ENCODE measurements around the gene RAB4B. TPM values are rescaled to one million over a fixed set of nuclear protein-coding genes. Genes with fewer than 3 reads are reported as not detected.
A peak's percentile ranks its signal among the peaks of the same experiment; 100 is the strongest.
"Not testable (repeated sequence)": the region's sequence is repeated elsewhere in the genome, so short reads cannot be mapped to it uniquely, and the experiment has no call there.

The RAB4B gene
- total RNA-seq, 1 donor from 2014 or later, result 7.9 TPM

DNA sequence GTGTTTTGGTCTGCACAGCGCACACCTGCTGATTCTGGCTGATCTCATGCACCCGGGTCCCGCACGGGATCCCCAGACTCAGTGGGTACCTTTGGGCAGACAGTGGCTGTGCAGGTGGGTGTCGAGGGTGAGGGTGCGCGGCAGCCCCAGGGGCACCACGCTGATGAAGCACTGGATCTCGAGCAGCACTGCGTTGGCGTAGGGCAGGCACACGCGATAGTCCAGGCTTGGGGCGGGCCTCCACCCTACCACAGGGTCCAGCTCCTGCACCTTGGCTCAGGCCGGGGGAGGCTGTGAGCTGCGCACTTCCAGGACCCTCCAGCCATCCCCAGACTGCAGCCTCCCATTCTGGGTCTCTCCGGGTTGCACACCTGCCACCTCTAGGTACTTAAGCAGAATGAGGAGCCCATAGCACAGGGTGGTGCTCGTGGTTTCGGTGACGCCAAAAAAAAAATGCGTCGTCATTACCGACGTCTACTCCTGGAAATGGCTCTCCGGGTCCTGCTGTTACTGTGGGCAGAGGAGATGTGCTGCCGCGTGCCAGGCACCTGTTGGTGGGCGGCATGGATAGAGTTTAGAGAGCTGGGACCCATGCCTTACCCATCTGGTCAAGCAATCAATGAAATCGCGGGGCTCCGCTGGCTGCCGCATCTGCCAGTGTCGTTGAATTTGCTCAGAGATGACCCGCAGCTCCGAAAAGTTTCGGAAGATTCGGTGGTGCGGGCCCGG lies 31.5 kb downstream of the RAB4B start:
- TF ChIP-seq, protein P1, sequence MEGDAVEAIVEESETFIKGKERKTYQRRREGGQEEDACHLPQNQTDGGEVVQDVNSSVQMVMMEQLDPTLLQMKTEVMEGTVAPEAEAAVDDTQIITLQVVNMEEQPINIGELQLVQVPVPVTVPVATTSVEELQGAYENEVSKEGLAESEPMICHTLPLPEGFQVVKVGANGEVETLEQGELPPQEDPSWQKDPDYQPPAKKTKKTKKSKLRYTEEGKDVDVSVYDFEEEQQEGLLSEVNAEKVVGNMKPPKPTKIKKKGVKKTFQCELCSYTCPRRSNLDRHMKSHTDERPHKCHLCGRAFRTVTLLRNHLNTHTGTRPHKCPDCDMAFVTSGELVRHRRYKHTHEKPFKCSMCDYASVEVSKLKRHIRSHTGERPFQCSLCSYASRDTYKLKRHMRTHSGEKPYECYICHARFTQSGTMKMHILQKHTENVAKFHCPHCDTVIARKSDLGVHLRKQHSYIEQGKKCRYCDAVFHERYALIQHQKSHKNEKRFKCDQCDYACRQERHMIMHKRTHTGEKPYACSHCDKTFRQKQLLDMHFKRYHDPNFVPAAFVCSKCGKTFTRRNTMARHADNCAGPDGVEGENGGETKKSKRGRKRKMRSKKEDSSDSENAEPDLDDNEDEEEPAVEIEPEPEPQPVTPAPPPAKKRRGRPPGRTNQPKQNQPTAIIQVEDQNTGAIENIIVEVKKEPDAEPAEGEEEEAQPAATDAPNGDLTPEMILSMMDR (IDR thresholded peaks at IDR 0.05; ENCODE audit: insufficient read depth, low read length, severe bottlenecking), result no peak
- no peaks in the 10 kb centered on the region for H3K27me3 ChIP-seq (ENCODE audit: control insufficient read depth, insufficient read depth, low read length)
- H3K4me3 ChIP-seq (ENCODE audit: low read depth, low read length), result no peak overlapping the region

DNA sequence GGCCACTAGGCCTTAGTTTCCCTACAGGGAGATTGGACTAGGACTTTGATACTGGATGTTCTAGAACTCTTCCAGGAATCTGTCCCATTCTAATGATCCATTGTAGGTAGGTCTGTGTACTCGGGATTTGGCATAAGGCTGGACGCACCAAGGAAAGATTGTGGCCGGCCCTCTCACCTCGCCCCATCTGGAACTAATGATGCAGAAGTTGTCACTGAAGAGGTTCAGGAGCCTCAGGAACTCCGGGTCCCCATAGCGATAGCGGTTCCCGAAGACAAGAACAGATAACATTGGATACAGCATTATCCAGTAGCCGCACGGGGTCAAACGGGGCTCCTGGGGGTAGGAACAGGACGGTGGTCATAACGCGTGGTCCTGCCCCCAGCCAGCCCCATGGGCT lies 32.1 kb downstream of the RAB4B start:
- FAIRE-seq (no peak), DNase-seq (ENCODE audit: low read depth) (no peak)
- peaks cover 12% of the 10 kb centered on the region for H3K36me3 ChIP-seq (ENCODE audit: control insufficient read depth, insufficient read depth, low read length)
- no peaks in the 10 kb centered on the region for H3K27me3 ChIP-seq (ENCODE audit: control insufficient read depth, insufficient read depth, low read length)
- H3K4me3 ChIP-seq (ENCODE audit: low read depth, low read length), result peak overlapping the region; percentile 43
- TF ChIP-seq, protein P1 (IDR thresholded peaks at IDR 0.05; ENCODE audit: insufficient read depth, low read length, severe bottlenecking), result no peak

More for the DNA sequence above, 31.5 kb downstream of the RAB4B start:
- no peak for DNase-seq (ENCODE audit: low read depth)
- FAIRE-seq, result no peak
- peaks cover 14% of the 10 kb centered on the region for H3K36me3 ChIP-seq (ENCODE audit: control insufficient read depth, insufficient read depth, low read length)

DNA sequence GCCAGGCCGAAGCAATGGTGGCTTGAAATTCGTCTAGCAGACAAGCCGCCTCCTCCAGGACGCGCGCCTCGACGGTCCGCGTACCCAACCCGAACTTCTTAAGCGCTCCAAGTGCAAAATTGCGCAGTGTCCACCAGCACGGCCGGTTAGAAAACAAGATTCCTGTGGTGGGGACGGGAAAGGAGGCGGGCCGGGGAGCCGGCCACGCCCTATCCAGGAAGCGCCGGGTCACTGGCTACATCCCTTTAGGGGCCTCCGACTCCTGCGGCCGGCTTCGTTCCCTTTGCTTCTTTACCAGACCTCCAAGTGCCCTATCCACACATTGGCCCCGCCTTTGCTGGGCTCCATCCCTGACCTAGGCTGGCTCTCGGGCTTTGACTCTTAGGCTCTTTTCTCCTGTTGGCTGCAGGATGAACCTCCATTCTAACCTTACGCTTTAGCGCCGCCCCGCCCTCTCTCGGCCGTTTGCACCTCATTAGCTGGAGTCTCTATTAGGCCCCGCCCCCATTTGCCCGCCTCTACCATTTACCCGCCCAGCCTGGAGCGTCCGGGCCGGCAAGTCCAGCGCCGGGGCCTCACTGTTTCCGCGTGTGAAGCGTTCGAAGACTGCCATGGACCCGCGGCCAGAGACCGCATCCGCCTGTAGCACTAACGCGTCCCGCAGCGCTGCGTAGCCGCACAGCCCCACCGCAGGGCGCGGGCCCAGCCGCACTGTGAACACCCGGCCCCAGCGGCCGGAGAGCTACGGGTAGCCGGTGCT lies 32.8 kb downstream of the RAB4B start:
- DNase-seq (ENCODE audit: low read depth), result peak; percentile 58
- peak overlapping the region; percentile 43 for H3K4me3 ChIP-seq (ENCODE audit: low read depth, low read length)
- peaks cover 12% of the 10 kb centered on the region for H3K36me3 ChIP-seq (ENCODE audit: control insufficient read depth, insufficient read depth, low read length)
- not testable (repeated sequence) for H3K27me3 ChIP-seq (ENCODE audit: control insufficient read depth, insufficient read depth, low read length)
- peak; percentile 32 for FAIRE-seq

DNA sequence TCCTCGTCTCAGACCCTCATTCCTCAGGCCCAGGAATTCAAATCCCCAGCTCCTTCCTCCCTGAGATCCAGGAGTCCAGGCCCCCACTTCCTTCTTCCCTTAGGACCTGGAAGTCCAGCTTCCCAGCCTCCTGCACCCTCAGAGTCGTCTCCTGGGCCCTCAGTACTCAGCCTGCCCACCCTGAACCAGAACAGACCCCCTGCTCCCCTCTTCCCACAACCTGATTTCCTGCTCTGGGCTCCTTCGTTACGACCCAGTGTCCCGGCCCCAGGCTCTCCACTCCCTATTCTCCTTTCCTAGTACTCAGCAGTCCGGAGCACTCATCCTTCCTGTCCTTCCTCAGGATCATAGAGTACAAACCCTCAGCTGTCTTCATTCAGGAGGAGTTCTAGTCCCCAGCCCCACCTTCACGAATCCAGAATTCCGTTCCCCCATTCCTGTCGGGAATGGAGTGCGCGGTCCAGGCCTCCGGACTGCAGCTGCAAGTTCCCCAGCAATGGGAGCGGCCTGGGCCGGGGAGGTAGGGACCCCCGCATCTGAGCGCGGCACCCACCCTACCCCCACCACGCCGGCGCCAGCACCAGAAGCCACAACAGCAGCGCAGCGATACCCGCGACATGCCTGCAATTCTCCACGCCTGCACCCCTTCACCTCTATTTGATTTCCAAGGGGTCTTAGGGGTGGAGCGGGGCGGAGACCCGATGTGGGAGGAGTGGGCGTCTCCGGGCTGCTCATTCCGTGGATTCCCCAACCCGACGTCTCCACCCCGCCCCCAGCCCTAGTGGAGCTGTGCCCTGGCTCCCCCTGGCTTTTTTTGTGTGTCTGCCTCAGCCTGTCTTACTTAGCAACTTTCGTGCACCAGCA lies 33.7 kb downstream of the RAB4B start:
- Histone ChIP-seq H3K27me3 (ENCODE audit: control insufficient read depth, insufficient read depth, low read length) (no peaks in the 10 kb centered on the region), H3K36me3 (ENCODE audit: control insufficient read depth, insufficient read depth, low read length) (peaks cover 10% of the 10 kb centered on the region), H3K4me3 (ENCODE audit: low read depth, low read length) (peak overlapping the region; percentile 43)
- FAIRE-seq (peak; percentile 85), DNase-seq (ENCODE audit: low read depth) (no peak)
- TF ChIP-seq, protein P1 (IDR thresholded peaks at IDR 0.05; ENCODE audit: insufficient read depth, low read length, severe bottlenecking), result peak; percentile 4

DNA sequence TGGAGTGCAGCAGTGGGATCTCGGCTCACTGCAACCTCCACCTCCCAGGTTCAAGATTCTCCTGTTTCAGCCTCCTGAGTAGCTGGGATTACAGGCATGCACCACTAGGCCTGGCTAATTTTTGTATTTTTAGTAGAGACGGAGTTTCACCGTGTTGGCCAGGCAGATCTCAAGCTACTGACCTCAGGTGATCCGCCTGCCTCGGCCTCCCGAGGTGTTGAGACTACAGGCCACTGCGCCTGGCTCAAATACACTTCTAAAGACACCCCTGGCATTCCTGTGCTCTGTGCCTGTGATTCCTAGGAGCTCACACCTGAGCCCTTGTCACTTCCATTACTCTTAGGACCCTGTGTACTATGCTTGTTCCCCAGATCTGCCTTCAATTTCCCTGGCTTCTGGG lies 34.5 kb downstream of the RAB4B start:
- not testable (repeated sequence) for H3K4me3 ChIP-seq (ENCODE audit: low read depth, low read length); H3K36me3 ChIP-seq (ENCODE audit: control insufficient read depth, insufficient read depth, low read length); H3K27me3 ChIP-seq (ENCODE audit: control insufficient read depth, insufficient read depth, low read length); FAIRE-seq; DNase-seq (ENCODE audit: low read depth)

DNA sequence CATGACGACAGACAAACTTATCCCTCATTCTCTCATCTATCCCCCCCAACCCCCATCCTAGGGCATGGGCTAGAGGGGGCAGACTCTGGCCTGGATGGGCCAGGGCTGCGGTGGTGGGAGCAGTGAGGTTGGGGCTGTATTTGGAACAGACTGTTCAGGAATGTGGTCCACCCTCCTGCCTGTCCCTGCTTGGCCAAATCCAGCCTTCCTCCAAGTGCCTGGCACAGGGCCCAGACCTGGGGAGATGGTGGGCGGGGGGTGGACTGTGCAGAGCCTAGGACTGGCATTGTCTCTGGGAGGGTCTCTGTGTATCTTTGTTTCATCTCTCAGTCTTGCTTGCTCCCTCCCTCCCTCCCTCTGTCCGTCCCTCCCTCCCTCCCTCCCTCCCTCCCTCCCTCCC lies 35.1 kb downstream of the RAB4B start:
- Histone ChIP-seq H3K36me3 (ENCODE audit: control insufficient read depth, insufficient read depth, low read length) (peaks cover 3% of the 10 kb centered on the region), H3K27me3 (ENCODE audit: control insufficient read depth, insufficient read depth, low read length) (no peaks in the 10 kb centered on the region), H3K4me3 (ENCODE audit: low read depth, low read length) (no peak overlapping the region)
- DNase-seq (ENCODE audit: low read depth) (no peak), FAIRE-seq (no peak)
- TF ChIP-seq, protein P1 (IDR thresholded peaks at IDR 0.05; ENCODE audit: insufficient read depth, low read length, severe bottlenecking), result no peak

All from bronchial epithelial cell (primary cell).